ENCODE results near the gene LRRC52. TPM values are rescaled to one million over a fixed set of nuclear protein-coding genes. Genes with fewer than 3 reads are reported as not detected.
"Not testable (repeated sequence)": the region's sequence is repeated elsewhere in the genome, so short reads cannot be mapped to it uniquely, and the experiment has no call there.

The LRRC52 gene
- total and polyA plus RNA-seq, 2 of the 13 experiments (the other 11 are each of a cell fraction or from before 2014, with no cell fraction given), result not detected

GRCh38 chr1:165591391-165591790 is 47.6 kb downstream of the LRRC52 start:
- BruUV-seq (replicated peaks), result not testable (repeated sequence)
- CTCF ChIA-PET (ENCODE audit: low intra/inter-chr PET ratio, low total read pairs), result interaction anchor here (2.8 to 3.7 kb wide), 2 partner anchors 184 to 188 kb away, joined by 32 read pairs; no protein-coding TSS in a partner anchor

More at GRCh38 chr1:165591391-165591790, 47.6 kb downstream of the LRRC52 start:
- not testable (repeated sequence) for FAIRE-seq; H3K27me3 ChIP-seq (ENCODE audit: control insufficient read depth in 1 of 2, insufficient read depth in 2 of 2, low read length in 2 of 2); DNase-seq (ENCODE audit: low spot score); H3K36me3 ChIP-seq (replicated peaks in 1 of 2; ENCODE audit: control insufficient read depth in 1 of 2, insufficient read depth in 2 of 2, low read length in 2 of 2); ATAC-seq; H3K4me2 ChIP-seq (ENCODE audit: low read depth, low read length); H3K4me1 ChIP-seq (ENCODE audit: insufficient read depth, low read length); H2AFZ ChIP-seq (ENCODE audit: low read length); H3K27ac ChIP-seq (ENCODE audit: extremely low read length, insufficient read depth, low read length); H3K4me3 ChIP-seq (replicated peaks in 1 of 3; ENCODE audit: insufficient read depth in 1 of 3, low read depth in 2 of 3, low read length in 3 of 3); H3K79me2 ChIP-seq (ENCODE audit: insufficient read depth, low read length); H3K9ac ChIP-seq (ENCODE audit: insufficient read depth, low read depth, low read length); H4K20me1 ChIP-seq (ENCODE audit: insufficient read depth, low read length); H3K9me3 ChIP-seq (ENCODE audit: low read length)
- TF ChIP-seq, protein P1, sequence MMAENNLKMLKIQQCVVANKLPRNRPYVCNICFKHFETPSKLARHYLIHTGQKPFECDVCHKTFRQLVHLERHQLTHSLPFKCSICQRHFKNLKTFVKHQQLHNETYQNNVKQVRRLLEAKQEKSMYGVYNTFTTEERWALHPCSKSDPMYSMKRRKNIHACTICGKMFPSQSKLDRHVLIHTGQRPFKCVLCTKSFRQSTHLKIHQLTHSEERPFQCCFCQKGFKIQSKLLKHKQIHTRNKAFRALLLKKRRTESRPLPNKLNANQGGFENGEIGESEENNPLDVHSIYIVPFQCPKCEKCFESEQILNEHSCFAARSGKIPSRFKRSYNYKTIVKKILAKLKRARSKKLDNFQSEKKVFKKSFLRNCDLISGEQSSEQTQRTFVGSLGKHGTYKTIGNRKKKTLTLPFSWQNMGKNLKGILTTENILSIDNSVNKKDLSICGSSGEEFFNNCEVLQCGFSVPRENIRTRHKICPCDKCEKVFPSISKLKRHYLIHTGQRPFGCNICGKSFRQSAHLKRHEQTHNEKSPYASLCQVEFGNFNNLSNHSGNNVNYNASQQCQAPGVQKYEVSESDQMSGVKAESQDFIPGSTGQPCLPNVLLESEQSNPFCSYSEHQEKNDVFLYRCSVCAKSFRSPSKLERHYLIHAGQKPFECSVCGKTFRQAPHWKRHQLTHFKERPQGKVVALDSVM (CRISPR knock-in tag; IDR thresholded peaks at IDR 0.05), result peak; percentile 90
- TF ChIP-seq ZNF263 (CRISPR knock-in tag; IDR thresholded peaks at IDR 0.05), result peak; percentile 74
- in situ Hi-C loops (cut with HindIII; ENCODE audit: extremely low pct_ligation_motif_present, low pct_unique_long_range_greater_than_20kb), result loop anchor here (5.0 to 25.0 kb wide), 2 partner anchors 189 to 454 kb away; no protein-coding TSS in a partner anchor
- 9% methylated on average over 4 of the region's 4 CpGs for WGBS (ENCODE audit: low lambda C conversion rate)
- POLR2A ChIA-PET, result interaction anchor here (0.6 kb wide), 1 partner anchor 332 kb away, joined by 3 read pairs; no protein-coding TSS in a partner anchor
- intact Hi-C loops (cut with micrococcal nuclease; ENCODE audit: unreplicated experiment), result loop anchor here (10.0 kb wide), 1 partner anchor 337 kb away; no protein-coding TSS in a partner anchor

All from HepG2 (cell line).